BJ (cell line): ENCODE results near the gene NECTIN1. TPM values are rescaled to one million over a fixed set of nuclear protein-coding genes. Genes with fewer than 3 reads are reported as not detected.

ENCODE experiments used
- CTCF ChIA-PET: fragments of 350-600 bp; formaldehyde crosslinking; extraction: SDS; loops from one replicate; lab custom pipeline; 2021; ENCODE audit warnings: antibody characterized with exemption, inconsistent platforms; lab: Yijun Ruan, JAX
- POLR2A ChIA-PET: fragments of 300-600 bp; sonication (Branson Sonifier 250); formaldehyde crosslinking; extraction: SDS; loops from one replicate; lab custom pipeline; 2021; ENCODE audit warnings: antibody characterized with exemption; lab: Charles Lee
- DNase-seq: peaks from one replicate; pipeline ENCODE4 v3.0.0-alpha.2; 2011; ENCODE audit warnings: low read depth
- H3K27me3 ChIP-seq: 2 replicates; pipeline ENCODE4 v1.6.0; 2011; ENCODE audit warnings: low read length; ENCODE audit not compliant: control insufficient read depth, insufficient read depth
- H3K36me3 ChIP-seq: 2 replicates; pipeline ENCODE4 v1.5.1; 2011; ENCODE audit warnings: low read length; ENCODE audit not compliant: control insufficient read depth, insufficient read depth
- H3K4me3 ChIP-seq: 2 replicates; pipeline ENCODE4 v1.5.1; 2011; ENCODE audit warnings: low read depth, mild to moderate bottlenecking, control low read depth, low read length
- polyA plus RNA-seq: library from polyadenylated mRNA; depleted of rRNA; stranded (reverse); fragments of >200 nt; gene quantifications from 2 replicates; pipeline ENCODE4 v1.2.3, GENCODE V29; 2011
- TF ChIP-seq, protein P1 (sequence below): IDR thresholded peaks from 2 replicates; pipeline ENCODE4 v1.5.1; 2011; ENCODE audit warnings: low read depth, mild to moderate bottlenecking, control low read depth, inconsistent platforms, low read length, moderate library complexity; ENCODE audit not compliant: insufficient read depth

NECTIN1 gene
- polyA plus RNA-seq, 1 experiment: 3.0 TPM

DNA sequence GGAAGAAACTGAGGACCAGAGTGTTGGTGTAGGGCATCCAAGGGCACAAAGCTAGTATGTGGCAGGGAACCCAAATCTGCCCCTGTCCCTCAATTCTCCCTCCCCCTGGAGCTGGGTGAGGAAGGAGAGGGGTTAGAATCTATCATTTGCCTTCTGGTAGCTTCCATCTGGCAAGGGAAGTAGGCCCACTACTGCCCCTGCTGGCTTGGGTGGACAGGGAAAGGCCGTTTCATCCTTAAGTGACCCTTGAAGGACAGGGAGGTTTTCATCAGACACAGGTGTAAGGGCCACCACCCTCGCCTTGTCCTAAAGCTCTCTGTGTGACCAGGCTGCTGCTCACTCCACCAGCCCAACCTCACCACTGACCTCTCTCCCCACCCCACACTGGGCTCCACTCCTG, 22.1 kb downstream of the NECTIN1 start:
- ChIA-PET POLR2A (no interaction called here), CTCF (interaction anchor here (1.1 to 2.3 kb wide), 2 partner anchors 14 to 22 kb away, joined by 5 to 9 read pairs; partner anchors contain the start of gene NECTIN1)
- no peak overlapping the region for H3K4me3 ChIP-seq
- DNase-seq: no peak
- TF ChIP-seq, protein P1, sequence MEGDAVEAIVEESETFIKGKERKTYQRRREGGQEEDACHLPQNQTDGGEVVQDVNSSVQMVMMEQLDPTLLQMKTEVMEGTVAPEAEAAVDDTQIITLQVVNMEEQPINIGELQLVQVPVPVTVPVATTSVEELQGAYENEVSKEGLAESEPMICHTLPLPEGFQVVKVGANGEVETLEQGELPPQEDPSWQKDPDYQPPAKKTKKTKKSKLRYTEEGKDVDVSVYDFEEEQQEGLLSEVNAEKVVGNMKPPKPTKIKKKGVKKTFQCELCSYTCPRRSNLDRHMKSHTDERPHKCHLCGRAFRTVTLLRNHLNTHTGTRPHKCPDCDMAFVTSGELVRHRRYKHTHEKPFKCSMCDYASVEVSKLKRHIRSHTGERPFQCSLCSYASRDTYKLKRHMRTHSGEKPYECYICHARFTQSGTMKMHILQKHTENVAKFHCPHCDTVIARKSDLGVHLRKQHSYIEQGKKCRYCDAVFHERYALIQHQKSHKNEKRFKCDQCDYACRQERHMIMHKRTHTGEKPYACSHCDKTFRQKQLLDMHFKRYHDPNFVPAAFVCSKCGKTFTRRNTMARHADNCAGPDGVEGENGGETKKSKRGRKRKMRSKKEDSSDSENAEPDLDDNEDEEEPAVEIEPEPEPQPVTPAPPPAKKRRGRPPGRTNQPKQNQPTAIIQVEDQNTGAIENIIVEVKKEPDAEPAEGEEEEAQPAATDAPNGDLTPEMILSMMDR: peak; percentile 26; the same call in 1 of the 2 replicates
- no peaks in the 10 kb centered on the region for H3K36me3 ChIP-seq
- no peaks in the 10 kb centered on the region for H3K27me3 ChIP-seq

DNA sequence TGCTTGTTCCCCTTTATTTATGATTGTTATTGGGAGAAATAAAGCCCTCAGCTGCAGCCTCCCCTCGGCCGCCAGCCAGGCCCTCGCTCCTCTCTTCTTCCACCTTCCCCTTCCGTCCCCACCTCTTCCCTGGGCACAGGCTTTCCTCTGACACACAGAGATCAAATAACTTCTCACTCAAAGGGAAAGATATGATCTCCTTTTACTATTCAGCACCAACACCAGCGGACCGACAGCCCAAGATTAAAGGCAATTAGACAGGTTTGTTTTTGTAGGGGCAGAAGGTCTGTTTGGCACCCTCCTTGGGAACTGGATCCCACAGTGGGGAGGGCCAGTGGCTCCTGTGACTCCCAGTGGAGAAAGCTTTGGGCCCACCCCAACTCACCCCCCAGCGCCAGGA, 23.0 kb downstream of the NECTIN1 start:
- ChIA-PET POLR2A (no interaction called here), CTCF (interaction anchor here (0.6 to 2.3 kb wide), 4 partner anchors 15 to 497 kb away, joined by 3 to 9 read pairs (median 4); partner anchors contain the start of gene NECTIN1)
- H3K27me3 ChIP-seq: no peaks in the 10 kb centered on the region
- no peaks in the 10 kb centered on the region for H3K36me3 ChIP-seq
- no peak for DNase-seq
- no peak overlapping the region for H3K4me3 ChIP-seq
- TF ChIP-seq, protein P1: no peak

DNA sequence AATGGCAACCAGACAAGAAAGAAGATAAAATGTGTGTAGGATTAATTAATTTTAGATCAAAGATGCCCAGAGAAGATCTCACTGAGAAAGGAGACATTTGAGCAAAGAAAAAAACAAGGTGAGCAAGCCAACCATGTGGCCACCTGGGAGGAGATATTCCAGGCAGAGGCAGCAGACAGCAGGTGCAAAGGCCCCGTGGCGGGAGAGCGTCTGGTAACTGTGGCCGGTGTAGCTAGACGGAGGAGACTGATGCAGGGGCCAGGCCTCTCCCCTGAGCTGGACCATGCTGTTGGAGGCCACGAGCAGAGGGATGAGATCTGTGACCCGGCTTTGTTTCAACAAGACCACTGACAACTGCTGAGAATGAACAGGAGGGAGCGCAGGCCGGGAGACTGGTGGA, 23.6 kb downstream of the NECTIN1 start:
- no peaks in the 10 kb centered on the region for H3K27me3 ChIP-seq
- H3K4me3 ChIP-seq: no peak overlapping the region
- TF ChIP-seq, protein P1: no peak
- H3K36me3 ChIP-seq: no peaks in the 10 kb centered on the region
- CTCF ChIA-PET: interaction anchor here (1.8 kb wide), 1 partner anchor 16 kb away, joined by 4 read pairs; no protein-coding TSS in a partner anchor
- DNase-seq: no peak
- POLR2A ChIA-PET: no interaction called here

GRCh38 chr11:119704849-119705248, 24.2 kb downstream of the NECTIN1 start:
- TF ChIP-seq, protein P1: no peak
- Histone ChIP-seq H3K36me3 (no peaks in the 10 kb centered on the region), H3K27me3 (no peaks in the 10 kb centered on the region), H3K4me3 (no peak overlapping the region)
- ChIA-PET POLR2A (no interaction called here), CTCF (interaction anchor here (1.4 to 3.6 kb wide), 3 partner anchors 13 to 24 kb away, joined by 4 to 25 read pairs (median 5); partner anchors contain the start of gene NECTIN1)
- DNase-seq: no peak

GRCh38 chr11:119701591-119702549, 27.1 kb downstream of the NECTIN1 start:
- CTCF ChIA-PET: interaction anchor here (1.1 to 3.6 kb wide), 3 partner anchors 19 to 27 kb away, joined by 3 to 25 read pairs (median 4); partner anchors contain the start of gene NECTIN1
- DNase-seq: no peak
- Histone ChIP-seq H3K36me3 (no peaks in the 10 kb centered on the region), H3K4me3 (no peak overlapping the region), H3K27me3 (no peaks in the 10 kb centered on the region)
- TF ChIP-seq, protein P1: no peak
- POLR2A ChIA-PET: no interaction called here
